Stimulated activated CD8-positive, alpha-beta memory T cell treated with anti-CD3 and anti-CD28 coated beads, Interleukin-15, amount 100 ng/mL, for 48 hours (primary cell): ENCODE data around the gene ALOX12B.
"Not testable (repeated sequence)": the region's sequence is repeated elsewhere in the genome, so short reads cannot be mapped to it uniquely, and the experiment has no call there.

Experiments used
- DNase-seq, 2 donors: peaks; one replicate each; pipeline ENCODE4 v3.0.0-alpha.2; 2020; ENCODE audit warnings: low read depth in 2 of 2

Gene ALOX12B

GRCh38 chr17:8044819-8045810 lies 42.4 kb downstream of the ALOX12B start:
- DNase-seq: no peak

GRCh38 chr17:8041979-8042378 lies 45.5 kb downstream of the ALOX12B start:
- no peak for DNase-seq

DNA sequence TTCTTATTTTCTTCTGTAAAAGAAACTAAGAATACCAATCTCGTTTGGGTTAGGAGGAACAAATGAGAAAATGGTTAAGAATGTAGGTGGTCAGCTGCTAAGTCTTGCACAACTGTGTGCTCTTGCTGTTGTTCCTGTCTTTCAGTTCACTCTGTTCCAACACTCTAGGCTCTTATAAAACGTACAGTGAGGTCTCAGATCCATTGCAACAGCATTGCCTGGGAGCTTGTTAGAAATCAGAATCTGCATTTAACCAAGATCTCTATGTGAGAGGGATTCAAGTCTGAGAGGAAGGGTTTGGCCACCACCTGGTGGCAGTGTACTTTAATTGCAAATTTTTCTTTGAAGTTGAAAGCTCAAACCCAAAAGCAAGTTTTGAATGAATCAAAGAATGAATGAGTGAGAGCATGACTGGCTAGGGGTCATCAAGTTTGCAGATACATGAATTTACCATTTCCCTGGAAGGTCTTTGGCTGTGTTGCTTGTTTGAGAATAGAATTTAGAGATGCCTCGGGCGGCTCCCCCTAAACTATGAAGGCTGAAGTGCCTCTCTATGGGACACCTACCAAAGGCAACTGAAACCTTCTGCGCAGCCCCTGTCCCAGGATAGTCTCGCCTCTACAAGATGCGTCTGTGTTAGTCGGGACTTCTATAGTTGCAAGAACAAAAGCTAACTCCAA lies 46.1 kb downstream of the ALOX12B start:
- DNase-seq: no peak

GRCh38 chr17:8039611-8040168 lies 47.8 kb downstream of the ALOX12B start:
- no peak for DNase-seq

- no peak for DNase-seq
Measured at GRCh38 chr17:8038954-8039610, 48.4 kb downstream of the ALOX12B start, which contains the start of gene ALOX15B. Gene ALOX15B, plus strand, starts transcription at chr17:8039059. Its CDS starts 97 bp downstream, at chr17:8039156.

GRCh38 chr17:8032442-8032841 lies 55.1 kb downstream of the ALOX12B start:
- DNase-seq: no peak

DNA sequence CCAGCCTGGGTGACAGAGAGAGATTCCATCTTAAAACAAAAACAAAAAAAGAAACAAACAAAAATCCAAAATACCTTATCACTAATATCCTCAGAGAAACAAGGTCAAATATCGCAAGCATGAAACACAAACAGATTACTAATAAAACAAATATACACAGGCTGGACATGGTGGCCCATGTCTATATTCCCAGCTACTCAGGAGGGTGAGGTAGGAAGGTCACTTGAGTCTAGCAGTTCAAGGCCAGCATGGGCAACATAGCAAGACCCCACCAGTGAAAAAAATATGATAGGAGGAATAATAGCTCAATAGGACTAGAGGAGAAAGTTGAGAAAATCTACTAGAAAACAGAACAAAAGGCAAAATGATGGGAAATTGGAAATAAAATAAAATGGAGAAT lies 55.6 kb downstream of the ALOX12B start:
- DNase-seq: no peak

GRCh38 chr17:8031261-8031661 lies 56.3 kb downstream of the ALOX12B start:
- no peak for DNase-seq

DNA sequence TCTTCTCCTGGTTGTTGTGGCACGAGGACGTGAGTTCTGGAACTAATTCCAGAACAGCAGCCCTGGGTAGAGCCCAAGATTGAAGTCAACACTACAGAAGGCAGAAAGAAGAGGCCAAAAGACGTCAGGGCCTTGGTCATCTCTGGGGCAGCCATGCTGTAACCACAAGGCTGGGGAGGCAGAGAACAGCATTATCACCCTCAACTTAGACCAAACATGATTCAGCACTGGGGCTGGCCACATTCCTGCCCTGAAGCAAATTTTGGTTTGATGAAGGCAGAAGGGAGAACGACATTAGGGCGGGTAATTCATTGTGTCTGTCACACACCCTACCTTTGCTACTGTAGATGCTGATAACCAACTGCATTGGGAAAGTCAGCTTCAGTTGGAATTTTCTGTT lies 58.4 kb downstream of the ALOX12B start:
- no peak for DNase-seq

DNA sequence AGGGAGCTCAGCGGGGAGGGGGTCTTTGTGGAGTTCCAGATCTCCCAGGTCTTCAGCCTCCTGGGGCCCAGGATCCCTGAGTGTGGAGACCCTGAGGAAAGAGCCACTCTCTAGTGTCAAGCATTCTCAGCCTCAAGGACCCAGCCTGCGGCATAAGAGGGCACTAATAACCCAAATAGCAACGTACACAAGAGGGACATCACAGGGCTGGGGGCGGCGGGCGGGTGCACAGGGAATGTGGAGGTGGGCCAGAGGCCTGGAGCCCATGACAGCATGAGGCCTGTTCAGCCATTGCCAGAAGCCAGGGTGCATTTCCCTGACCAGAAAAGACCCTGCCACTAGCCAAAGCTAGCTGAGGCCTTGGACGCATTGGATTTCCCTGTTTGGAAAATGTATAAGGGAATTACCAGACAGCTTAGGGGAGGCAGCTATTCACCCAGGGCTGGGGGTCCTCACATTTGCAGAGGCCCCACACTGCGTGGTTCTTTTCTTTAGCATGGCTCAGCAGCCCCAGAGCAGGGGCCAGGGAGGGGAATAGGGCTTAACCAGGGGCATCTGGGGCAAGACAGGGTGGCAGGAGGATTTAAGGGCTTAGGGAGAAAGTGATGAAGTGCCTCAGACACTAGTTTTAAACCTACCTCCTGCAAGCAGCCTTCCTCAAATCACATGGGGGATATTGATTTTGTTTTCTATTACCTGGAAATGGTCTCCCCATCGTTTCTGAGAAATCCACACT lies 62.2 kb downstream of the ALOX12B start:
- DNase-seq: no peak

DNA sequence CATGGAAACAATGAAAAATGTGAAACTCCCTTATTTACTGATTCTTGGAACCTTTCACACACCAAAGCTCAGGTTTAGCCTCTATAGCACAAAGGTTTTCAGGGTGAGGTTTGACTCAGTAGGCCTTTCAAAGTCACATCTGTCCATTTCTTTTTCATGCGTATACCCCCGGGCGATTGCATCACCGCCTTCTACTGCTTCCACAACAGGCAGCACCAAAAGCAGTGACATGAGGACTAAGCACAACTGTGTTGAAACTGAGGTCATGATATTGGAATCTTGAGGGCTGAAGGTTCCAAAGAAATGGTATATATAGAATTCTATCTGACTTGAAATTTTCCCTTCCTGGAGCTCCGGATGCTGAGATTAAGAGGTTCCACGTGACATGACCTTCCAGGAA lies 63.4 kb downstream of the ALOX12B start:
- DNase-seq: not testable (repeated sequence)
